IMR-90 (cell line): ENCODE measurements around the gene SPRED2. TPM values are rescaled to one million over a fixed set of nuclear protein-coding genes. Genes with fewer than 3 reads are reported as not detected.

ENCODE experiments used
- ATAC-seq: fragments of 200-7000 bp; cut with Tn5 transposase; 2 replicates; pipeline ENCODE4 v1.9.1; 2020; ENCODE audit warnings: low read depth, mild to moderate bottlenecking, moderate library complexity
- BruUV-seq: library from RNA; stranded (reverse); fragments of 400-500 nt; replicated peaks from 2 replicates; lab custom pipeline; 2021; lab: Mats Ljungman, UMichigan
- CTCF ChIA-PET: fragments of 300-600 bp; formaldehyde crosslinking; extraction: SDS; loops from one replicate; lab custom pipeline; 2021; ENCODE audit warnings: antibody characterized with exemption; lab: Yijun Ruan, JAX
- POLR2A ChIA-PET: fragments of 300-600 bp; sonication (Branson Sonifier 250); formaldehyde crosslinking; loops from one replicate; lab custom pipeline; 2022; ENCODE audit warnings: antibody characterized with exemption; ENCODE audit not compliant: unreplicated experiment; lab: Charles Lee
- DNase-seq: peaks from one replicate; pipeline ENCODE4 v3.0.0; 2013
- H2AFZ ChIP-seq: replicated peaks from 2 replicates; pipeline ENCODE3; 2013; ENCODE audit warnings: low read length, mild to moderate bottlenecking; ENCODE audit not compliant: poor library complexity
- H2AK5ac ChIP-seq: 2 replicates; pipeline ENCODE4 v1.6.1; 2013; ENCODE audit warnings: low read depth, low read length, inconsistent platforms
- H2AK9ac ChIP-seq: replicated peaks from 2 replicates; pipeline ENCODE3; 2013; ENCODE audit warnings: mild to moderate bottlenecking, low read depth, low read length, moderate library complexity; ENCODE audit not compliant: poor library complexity
- H2BK120ac ChIP-seq: 2 replicates; pipeline ENCODE4 v1.6.1; 2013; ENCODE audit warnings: low read depth, low read length, inconsistent platforms
- H2BK15ac ChIP-seq: 3 replicates; pipeline ENCODE4 v1.6.1; 2013; ENCODE audit warnings: low read depth, low read length, inconsistent platforms
- H2BK20ac ChIP-seq: 2 replicates; pipeline ENCODE4 v1.6.1; 2013; ENCODE audit warnings: low read depth, mild to moderate bottlenecking, inconsistent platforms, low read length, moderate library complexity
- H2BK5ac ChIP-seq: 2 replicates; pipeline ENCODE4 v1.6.1; 2013; ENCODE audit warnings: mild to moderate bottlenecking, low read depth, low read length, inconsistent platforms; ENCODE audit not compliant: poor library complexity, severe bottlenecking
- H3K14ac ChIP-seq: replicated peaks from 2 replicates; pipeline ENCODE4 v1.6.1; 2013; ENCODE audit warnings: low read depth, low read length, inconsistent platforms
- H3K18ac ChIP-seq: 2 replicates; pipeline ENCODE4 v1.6.1; 2013; ENCODE audit warnings: low read depth, low read length, control low read depth
- H3K23ac ChIP-seq: 2 replicates; pipeline ENCODE4 v1.6.1; 2013; ENCODE audit warnings: low read depth, low read length, inconsistent platforms
- H3K27ac ChIP-seq: 2 replicates; pipeline ENCODE4 v1.5.1; 2013; ENCODE audit warnings: mild to moderate bottlenecking, control low read depth, low read length; ENCODE audit not compliant: insufficient read depth
- H3K27me3 ChIP-seq: 2 replicates; pipeline ENCODE4 v1.6.1; 2013; ENCODE audit warnings: low read length; ENCODE audit not compliant: control insufficient read depth, insufficient read depth
- H3K36me3 ChIP-seq: 2 replicates; pipeline ENCODE4 v1.6.1; 2013; ENCODE audit warnings: low read length, mixed read lengths; ENCODE audit not compliant: control insufficient read depth, insufficient read depth
- H3K4ac ChIP-seq: 2 replicates; pipeline ENCODE4 v1.6.1; 2013; ENCODE audit warnings: low read depth, low read length, inconsistent platforms
- H3K4me1 ChIP-seq: 2 replicates; pipeline ENCODE4 v1.6.1; 2013; ENCODE audit warnings: low read length, mixed read lengths; ENCODE audit not compliant: control insufficient read depth, insufficient read depth
- H3K4me2 ChIP-seq: 2 replicates; pipeline ENCODE4 v1.6.1; 2013; ENCODE audit warnings: low read depth, mild to moderate bottlenecking, control low read depth, low read length, moderate library complexity
- H3K4me3 ChIP-seq: 2 replicates; pipeline ENCODE4 v1.5.1; 2013; ENCODE audit warnings: low read depth, mild to moderate bottlenecking, control low read depth, low read length, moderate library complexity; ENCODE audit not compliant: insufficient read depth
- H3K56ac ChIP-seq: 2 replicates; pipeline ENCODE4 v1.6.1; 2013; ENCODE audit warnings: low read length, inconsistent platforms; ENCODE audit not compliant: insufficient read depth; ENCODE audit errors: extremely low read depth
- H3K79me1 ChIP-seq, 2 experiments: 2 replicates each; pipeline ENCODE4 v1.6.1; 2013; ENCODE audit warnings: low read length in 2 of 2, inconsistent platforms in 1 of 2, low read depth in 1 of 2
- H3K9ac ChIP-seq: 2 replicates; pipeline ENCODE4 v1.6.1; 2013; ENCODE audit warnings: low read depth, low read length, control low read depth
- H3K9me1 ChIP-seq: 2 replicates; pipeline ENCODE4 v1.6.1; 2013; ENCODE audit warnings: low read length, inconsistent platforms; ENCODE audit not compliant: insufficient read depth
- H3K9me3 ChIP-seq: 2 replicates; pipeline ENCODE4 v1.6.1; 2013; ENCODE audit warnings: low read length; ENCODE audit not compliant: control insufficient read depth, insufficient read depth
- H4K20me1 ChIP-seq: 2 replicates; pipeline ENCODE4 v1.6.1; 2013; ENCODE audit warnings: low read length, inconsistent platforms; ENCODE audit not compliant: insufficient read depth
- H4K5ac ChIP-seq: 2 replicates; pipeline ENCODE4 v1.6.1; 2013; ENCODE audit warnings: mild to moderate bottlenecking, low read depth, low read length, control low read depth
- H4K8ac ChIP-seq, 2 experiments: 2 replicates each; pipeline ENCODE4 v1.6.1; 2013; ENCODE audit warnings: low read depth in 2 of 2, low read length in 2 of 2, control low read depth in 1 of 2, inconsistent platforms in 1 of 2
- H4K91ac ChIP-seq: 2 replicates; pipeline ENCODE4 v1.6.1; 2013; ENCODE audit warnings: low read depth, low read length, inconsistent platforms; ENCODE audit not compliant: insufficient read depth
- BHLHE40 ChIP-seq: fragments of 150-350 bp; IDR thresholded peaks from 2 replicates; pipeline ENCODE4 v1.6.1; 2016; ENCODE audit warnings: mild to moderate bottlenecking, low read depth, low read length
- FOS ChIP-seq: fragments of 150-350 bp; IDR thresholded peaks from 2 replicates; pipeline ENCODE4 v1.6.1; 2016; ENCODE audit warnings: low read depth, low read length
- MAZ ChIP-seq: IDR thresholded peaks from 2 replicates; pipeline ENCODE4 v1.6.1; 2012; ENCODE audit warnings: low read depth, mild to moderate bottlenecking, low read length, improper control_type of control experiment, moderate library complexity, borderline replicate concordance
- MXI1 ChIP-seq: IDR thresholded peaks from 2 replicates; pipeline ENCODE4 v1.6.1; 2012; ENCODE audit warnings: low read depth, mild to moderate bottlenecking, low read length, moderate library complexity, borderline replicate concordance
- NFE2L2 ChIP-seq: fragments of 150-350 bp; IDR thresholded peaks from 2 replicates; pipeline ENCODE4 v1.6.1; 2016; ENCODE audit warnings: low read depth, mild to moderate bottlenecking, low read length
- POLR2A ChIP-seq: IDR thresholded peaks from 2 replicates; pipeline ENCODE4 v1.6.1; 2012; ENCODE audit warnings: mild to moderate bottlenecking, low read depth, low read length
- RAD21 ChIP-seq: IDR thresholded peaks from 2 replicates; pipeline ENCODE4 v1.6.1; 2012; ENCODE audit warnings: low read length, improper control_type of control experiment
- RFX5 ChIP-seq: IDR thresholded peaks from 2 replicates; pipeline ENCODE4 v1.8.0; 2012; ENCODE audit warnings: low read depth, mild to moderate bottlenecking, low read length, moderate library complexity
- WGBS, 2 experiments: methylation state at CpG; one replicate each; pipeline versions ENCODE4 v1.1.5 to v1.1.7; 2013; ENCODE audit warnings: missing lambda C conversion rate in 2 of 2; ENCODE audit not compliant: insufficient read length in 1 of 2; ENCODE audit errors: extremely low coverage in 2 of 2; 5-methylcytosine and 5-hydroxymethylcytosine counted together
- dilution Hi-C: fragments of 300-500 bp; cut with HindIII; formaldehyde crosslinking; loops from one replicate; pipeline ENCODE4 v1.14.3; 2018; ENCODE audit warnings: low sequenced_read_pairs; ENCODE audit not compliant: unreplicated experiment
- in situ Hi-C: fragments of 300-500 bp; cut with MboI; formaldehyde crosslinking; loops from 3 replicates; pipeline ENCODE4 v1.14.3; 2019; ENCODE audit warnings: low sequenced_read_pairs, inconsistent platforms, mixed read lengths
- intact Hi-C: fragments of 100-400 bp; cut with micrococcal nuclease; formaldehyde crosslinking; loops from 2 replicates; pipeline ENCODE4 v1.10.0; 2022
- polyA plus RNA-seq, 3 experiments: library from polyadenylated mRNA; depleted of rRNA; stranded (reverse); fragments of >200 nt; gene quantifications; 2 replicates each; pipeline ENCODE4 v1.2.3, GENCODE V29; 2012; ENCODE audit warnings: low replicate concordance in 1 of 3
- total RNA-seq: library from RNA; depleted of rRNA; stranded (reverse); fragments of >200 nt; gene quantifications from 2 replicates; pipeline ENCODE4 v1.2.3, GENCODE V29; 2012
- TF ChIP-seq, protein P1 (sequence below): conservative IDR thresholded peaks from 2 replicates; pipeline ENCODE4 v1.5.1; 2012; ENCODE audit warnings: mild to moderate bottlenecking, low read depth, low read length, improper control_type of control experiment
- TF ChIP-seq, protein P2 (sequence below): fragments of 150-350 bp; IDR thresholded peaks from 2 replicates; pipeline ENCODE4 v1.6.1; 2016; ENCODE audit warnings: low read depth, mild to moderate bottlenecking, low read length, moderate library complexity, borderline replicate concordance

Gene SPRED2
- total and polyA plus RNA-seq, 2 of the 4 experiments (the other 2 are of a cell fraction) = 4.8 to 18.7 TPM

DNA sequence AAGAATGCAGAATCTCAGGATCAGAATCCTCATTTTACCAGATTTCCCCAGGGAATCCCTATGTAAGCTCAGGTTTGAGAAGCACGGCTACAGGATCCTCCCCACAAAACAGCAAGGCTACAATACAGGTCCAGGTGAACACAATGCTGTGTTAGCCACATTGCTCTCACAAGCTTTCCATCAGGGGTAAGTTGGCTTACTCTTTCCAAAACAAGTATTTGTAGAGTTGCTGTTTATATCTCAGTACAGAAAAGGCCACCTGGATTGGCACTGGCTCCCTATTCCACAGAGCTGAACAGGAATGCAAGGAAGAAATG, 11.0 kb downstream of the SPRED2 start:
- H3K4me2 ChIP-seq = no peak overlapping the region
- H3K56ac ChIP-seq = no peak overlapping the region
- no peak overlapping the region for H3K4me3 ChIP-seq
- H4K20me1 ChIP-seq = peaks cover 86% of the 10 kb centered on the region
- H3K18ac ChIP-seq = no peak overlapping the region
- H4K91ac ChIP-seq = no peak overlapping the region; the same call in 1 of the 2 replicates
- in situ Hi-C loops = no loop called here
- H4K5ac ChIP-seq = 0 out of 2 replicates have a peak overlapping the region, but pooled peaks have one; percentile 4
- H3K9me3 ChIP-seq = no peaks in the 10 kb centered on the region
- no TSS peak for BruUV-seq
- H3K4me1 ChIP-seq = peaks cover 5% of the 10 kb centered on the region
- H2BK5ac ChIP-seq = no peak overlapping the region
- H4K8ac ChIP-seq = peak overlapping the region; percentile 31 to 53; a peak in 1 of 4 replicates
- intact Hi-C loops = loop anchor here (2.0 kb wide), 1 partner anchor 55 kb away; no protein-coding TSS in a partner anchor
- DNase-seq = no peak
- no CpG with 5 or more reads among the region's 1 CpG for WGBS, 2 experiments
- peak overlapping the region; percentile 38; the same call in 1 of the 2 replicates for H2AK5ac ChIP-seq
- no peak overlapping the region for H2BK120ac ChIP-seq
- no peak overlapping the region for H3K9ac ChIP-seq
- ChIA-PET POLR2A (no interaction called here), CTCF (interaction anchor here (1.5 kb wide), 1 partner anchor 121 kb away, joined by 5 read pairs; no protein-coding TSS in a partner anchor)
- no peaks in the 10 kb centered on the region for H3K27me3 ChIP-seq
- H2BK20ac ChIP-seq = no peak overlapping the region
- ATAC-seq = no peak
- dilution Hi-C loops = no loop called here
- peak overlapping the region; percentile 23; the same call in 1 of the 3 replicates for H2BK15ac ChIP-seq
- no peak for TF ChIP-seq RFX5
- TF ChIP-seq MXI1 = no peak
- TF ChIP-seq FOS = no peak
- no peak for TF ChIP-seq BHLHE40
- TF ChIP-seq POLR2A = no peak
- TF ChIP-seq, protein P1, sequence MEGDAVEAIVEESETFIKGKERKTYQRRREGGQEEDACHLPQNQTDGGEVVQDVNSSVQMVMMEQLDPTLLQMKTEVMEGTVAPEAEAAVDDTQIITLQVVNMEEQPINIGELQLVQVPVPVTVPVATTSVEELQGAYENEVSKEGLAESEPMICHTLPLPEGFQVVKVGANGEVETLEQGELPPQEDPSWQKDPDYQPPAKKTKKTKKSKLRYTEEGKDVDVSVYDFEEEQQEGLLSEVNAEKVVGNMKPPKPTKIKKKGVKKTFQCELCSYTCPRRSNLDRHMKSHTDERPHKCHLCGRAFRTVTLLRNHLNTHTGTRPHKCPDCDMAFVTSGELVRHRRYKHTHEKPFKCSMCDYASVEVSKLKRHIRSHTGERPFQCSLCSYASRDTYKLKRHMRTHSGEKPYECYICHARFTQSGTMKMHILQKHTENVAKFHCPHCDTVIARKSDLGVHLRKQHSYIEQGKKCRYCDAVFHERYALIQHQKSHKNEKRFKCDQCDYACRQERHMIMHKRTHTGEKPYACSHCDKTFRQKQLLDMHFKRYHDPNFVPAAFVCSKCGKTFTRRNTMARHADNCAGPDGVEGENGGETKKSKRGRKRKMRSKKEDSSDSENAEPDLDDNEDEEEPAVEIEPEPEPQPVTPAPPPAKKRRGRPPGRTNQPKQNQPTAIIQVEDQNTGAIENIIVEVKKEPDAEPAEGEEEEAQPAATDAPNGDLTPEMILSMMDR = no peak
- TF ChIP-seq, protein P2, sequence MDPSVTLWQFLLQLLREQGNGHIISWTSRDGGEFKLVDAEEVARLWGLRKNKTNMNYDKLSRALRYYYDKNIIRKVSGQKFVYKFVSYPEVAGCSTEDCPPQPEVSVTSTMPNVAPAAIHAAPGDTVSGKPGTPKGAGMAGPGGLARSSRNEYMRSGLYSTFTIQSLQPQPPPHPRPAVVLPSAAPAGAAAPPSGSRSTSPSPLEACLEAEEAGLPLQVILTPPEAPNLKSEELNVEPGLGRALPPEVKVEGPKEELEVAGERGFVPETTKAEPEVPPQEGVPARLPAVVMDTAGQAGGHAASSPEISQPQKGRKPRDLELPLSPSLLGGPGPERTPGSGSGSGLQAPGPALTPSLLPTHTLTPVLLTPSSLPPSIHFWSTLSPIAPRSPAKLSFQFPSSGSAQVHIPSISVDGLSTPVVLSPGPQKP = no peak
- TF ChIP-seq MAZ = no peak
- no peak for TF ChIP-seq NFE2L2
- TF ChIP-seq RAD21 = no peak
- H3K79me1 ChIP-seq = peaks cover 45 to 88% of the 10 kb centered on the region in 2 experiments
- H2AFZ ChIP-seq = no peak overlapping the region
- no peak overlapping the region for H2AK9ac ChIP-seq
- no peaks in the 10 kb centered on the region for H3K36me3 ChIP-seq
- H3K23ac ChIP-seq = no peak overlapping the region
- 0 out of 2 replicates have a peak overlapping the region, but pooled peaks have one; percentile 13 for H3K27ac ChIP-seq
- peak overlapping the region; percentile 16; the same call in 1 of the 2 replicates for H3K14ac ChIP-seq
- peaks cover 25% of the 10 kb centered on the region for H3K9me1 ChIP-seq
- H3K4ac ChIP-seq = peak overlapping the region; percentile 20; the same call in 1 of the 2 replicates
